Rectal smooth muscle tissue (tissue), 1 donor: ENCODE data around the gene GNAS.

Source experiments
- H3K27ac ChIP-seq: one replicate; pipeline ENCODE4 v1.7.0; 2013; ENCODE audit warnings: low read depth, low read length, inconsistent platforms
- H3K27me3 ChIP-seq: one replicate; pipeline ENCODE4 v1.7.0; 2013; ENCODE audit warnings: low read length; ENCODE audit not compliant: control insufficient read depth, insufficient read depth
- H3K36me3 ChIP-seq: one replicate; pipeline ENCODE4 v1.7.0; 2013; ENCODE audit warnings: low read length; ENCODE audit not compliant: control insufficient read depth, insufficient read depth
- H3K4me1 ChIP-seq: one replicate; pipeline ENCODE4 v1.7.0; 2013; ENCODE audit warnings: low read length; ENCODE audit not compliant: control insufficient read depth, insufficient read depth
- H3K4me3 ChIP-seq: one replicate; pipeline ENCODE4 v1.7.0; 2013; ENCODE audit warnings: low read length
- H3K9ac ChIP-seq: one replicate; pipeline ENCODE4 v1.7.0; 2013; ENCODE audit warnings: low read length

GNAS gene

GRCh38 chr20:58891086-58891717, 38.7 kb downstream of the GNAS start:
- Histone ChIP-seq H3K27ac (peak overlapping the region; percentile 97), H3K4me3 (peak overlapping the region; percentile 72), H3K27me3 (no peaks in the 10 kb centered on the region), H3K36me3 (no peaks in the 10 kb centered on the region), H3K9ac (peak overlapping the region; percentile 25), H3K4me1 (peaks cover 24% of the 10 kb centered on the region)

DNA sequence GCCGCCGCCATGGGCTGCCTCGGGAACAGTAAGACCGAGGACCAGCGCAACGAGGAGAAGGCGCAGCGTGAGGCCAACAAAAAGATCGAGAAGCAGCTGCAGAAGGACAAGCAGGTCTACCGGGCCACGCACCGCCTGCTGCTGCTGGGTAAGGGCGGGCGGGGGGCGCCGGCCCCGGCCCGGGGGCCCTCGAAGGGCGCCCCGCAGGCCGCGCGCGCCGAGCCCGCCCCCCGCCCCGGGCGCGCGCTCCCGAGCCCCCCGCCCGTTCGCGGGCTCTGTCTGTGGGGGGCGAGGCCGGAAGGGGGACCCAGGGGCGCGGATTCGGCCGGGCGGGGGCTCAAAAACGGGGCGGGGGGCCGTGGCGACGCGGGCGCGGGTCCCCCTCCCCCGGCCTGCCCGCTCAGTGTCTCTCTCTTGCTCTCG, 39.2 kb downstream of the GNAS start:
- Histone ChIP-seq H3K4me1 (peaks cover 25% of the 10 kb centered on the region), H3K4me3 (peak overlapping the region; percentile 80), H3K27ac (peak overlapping the region; percentile 97), H3K9ac (peak overlapping the region; percentile 77), H3K27me3 (no peaks in the 10 kb centered on the region), H3K36me3 (no peaks in the 10 kb centered on the region)

GRCh38 chr20:58892141-58892931, 39.8 kb downstream of the GNAS start:
- Histone ChIP-seq H3K9ac (peak overlapping the region; percentile 77), H3K27me3 (no peaks in the 10 kb centered on the region), H3K4me1 (peaks cover 26% of the 10 kb centered on the region), H3K36me3 (no peaks in the 10 kb centered on the region), H3K4me3 (peak overlapping the region; percentile 80), H3K27ac (peak overlapping the region; percentile 97)

DNA sequence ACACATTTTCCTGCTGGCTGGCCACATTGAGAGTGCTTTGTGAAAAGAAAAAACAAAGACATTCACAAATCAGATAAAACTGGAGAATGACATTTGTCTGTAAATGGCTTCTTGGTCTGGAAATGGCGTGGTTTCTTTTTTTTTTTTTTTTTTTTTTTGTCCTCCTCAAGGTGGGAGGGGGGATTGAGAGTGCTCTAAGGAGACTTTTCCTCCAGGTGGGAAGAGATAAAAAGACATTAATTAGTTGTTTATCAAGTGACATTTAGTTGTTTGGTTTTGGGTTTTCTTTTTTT, 40.4 kb downstream of the GNAS start:
- Histone ChIP-seq H3K9ac (no peak overlapping the region), H3K4me1 (peaks cover 32% of the 10 kb centered on the region), H3K36me3 (no peaks in the 10 kb centered on the region), H3K4me3 (peak overlapping the region; percentile 80), H3K27ac (peak overlapping the region; percentile 97), H3K27me3 (no peaks in the 10 kb centered on the region)

DNA sequence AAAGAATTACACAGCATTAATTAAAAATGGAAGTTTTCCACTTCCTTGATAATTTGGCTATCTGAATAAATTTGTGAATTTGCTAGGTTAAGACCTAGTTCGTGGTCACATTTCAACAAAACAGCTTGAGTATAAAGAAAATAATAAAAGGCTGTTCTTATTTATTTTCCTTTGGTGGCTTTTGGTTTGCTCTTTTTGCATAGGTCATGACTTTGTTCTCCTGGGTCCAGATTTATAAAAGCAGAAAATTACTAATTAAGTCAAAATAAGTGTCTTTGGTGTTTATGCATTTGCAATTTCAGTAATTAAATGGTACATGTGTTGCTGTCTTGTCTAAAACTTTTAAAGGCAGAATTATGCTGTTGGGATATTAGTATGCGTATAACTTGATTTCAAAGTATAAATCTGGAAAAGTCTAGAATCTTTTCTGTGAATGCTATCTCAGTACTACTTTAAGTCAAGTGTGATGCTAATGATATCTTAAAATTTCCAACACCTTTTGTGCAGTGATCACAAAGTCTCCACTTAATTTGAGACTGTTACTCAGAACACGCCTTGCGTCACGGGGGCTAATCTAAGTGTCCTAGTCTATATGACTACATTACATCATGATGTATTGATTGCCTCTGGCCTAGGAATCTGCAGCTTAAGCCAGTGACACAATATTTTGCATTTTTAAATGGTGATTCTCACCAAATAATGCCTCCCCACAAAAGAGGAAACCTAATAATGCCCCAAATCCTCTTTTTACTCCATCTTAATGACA, 41.0 kb downstream of the GNAS start:
- Histone ChIP-seq H3K36me3 (peaks cover under 1% of the 10 kb centered on the region), H3K4me1 (peaks cover 33% of the 10 kb centered on the region), H3K27ac (peak overlapping the region; percentile 15), H3K27me3 (no peaks in the 10 kb centered on the region), H3K4me3 (no peak overlapping the region), H3K9ac (no peak overlapping the region)

DNA sequence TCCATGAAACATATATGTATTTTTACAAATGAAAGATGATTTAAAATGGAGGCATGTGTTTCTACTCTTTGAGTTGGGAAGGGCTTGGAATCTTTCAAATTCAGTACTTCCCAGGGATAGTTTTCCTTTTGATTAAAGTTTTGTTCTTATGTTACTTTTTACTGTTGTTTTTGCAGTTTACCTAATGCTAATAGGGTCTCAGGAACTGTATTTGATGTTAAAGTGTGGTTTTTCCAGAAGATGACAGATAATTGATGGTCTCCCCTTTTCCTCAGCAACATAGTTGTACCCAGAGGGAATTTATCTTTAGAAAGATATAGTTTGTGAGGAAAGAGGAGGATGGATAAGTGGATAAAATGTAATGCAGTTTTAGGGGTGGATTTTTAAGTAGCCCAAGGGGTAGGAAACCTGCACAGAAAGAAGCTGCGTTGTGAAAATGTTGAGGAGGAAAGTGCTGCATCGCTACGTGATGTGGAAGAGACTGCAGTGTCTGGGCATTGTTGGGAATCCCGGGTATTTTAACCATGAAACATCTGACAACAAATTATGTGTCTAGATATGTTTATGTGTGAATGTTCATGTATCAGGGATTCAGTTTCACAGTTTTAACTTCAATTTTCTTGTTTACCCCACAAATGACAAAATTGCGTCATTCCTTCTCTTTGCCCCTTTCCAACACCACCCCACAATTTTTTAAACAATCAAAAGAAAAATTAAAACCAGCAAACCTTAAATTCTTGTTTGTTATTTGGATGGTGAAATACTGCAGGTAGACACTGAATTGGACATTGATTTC, 42.3 kb downstream of the GNAS start:
- Histone ChIP-seq H3K27ac (no peak overlapping the region), H3K4me1 (peaks cover 35% of the 10 kb centered on the region), H3K4me3 (peak overlapping the region; percentile 31), H3K36me3 (peaks cover 3% of the 10 kb centered on the region), H3K9ac (no peak overlapping the region), H3K27me3 (no peaks in the 10 kb centered on the region)

GRCh38 chr20:58895448-58896180, 43.1 kb downstream of the GNAS start:
- no peak overlapping the region for H3K9ac ChIP-seq
- no peak overlapping the region for H3K4me3 ChIP-seq
- no peak overlapping the region for H3K27ac ChIP-seq
- no peaks in the 10 kb centered on the region for H3K27me3 ChIP-seq
- peaks cover 3% of the 10 kb centered on the region for H3K36me3 ChIP-seq
- peaks cover 40% of the 10 kb centered on the region for H3K4me1 ChIP-seq

DNA sequence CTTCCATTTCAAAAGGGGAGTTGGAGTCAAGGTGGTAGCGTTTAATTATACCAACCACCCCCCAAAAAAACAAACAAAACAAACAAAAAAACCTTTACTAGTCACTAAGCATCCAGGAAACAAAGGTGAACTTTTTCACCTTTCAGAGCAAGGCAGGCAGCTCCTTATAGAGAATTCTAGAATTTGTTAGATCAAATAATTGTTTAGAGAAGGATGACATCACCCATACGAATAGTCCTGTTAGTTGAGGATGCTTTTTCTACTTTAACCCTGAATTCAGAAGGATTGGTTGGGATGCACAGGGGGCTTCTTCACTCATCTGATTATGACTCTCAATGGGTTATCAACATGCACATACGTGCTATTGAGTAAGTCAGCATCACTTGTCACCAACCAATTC, 44.3 kb downstream of the GNAS start:
- H3K27me3 ChIP-seq: no peaks in the 10 kb centered on the region
- no peak overlapping the region for H3K9ac ChIP-seq
- H3K4me3 ChIP-seq: no peak overlapping the region
- H3K27ac ChIP-seq: no peak overlapping the region
- peaks cover 40% of the 10 kb centered on the region for H3K4me1 ChIP-seq
- H3K36me3 ChIP-seq: peaks cover 3% of the 10 kb centered on the region

DNA sequence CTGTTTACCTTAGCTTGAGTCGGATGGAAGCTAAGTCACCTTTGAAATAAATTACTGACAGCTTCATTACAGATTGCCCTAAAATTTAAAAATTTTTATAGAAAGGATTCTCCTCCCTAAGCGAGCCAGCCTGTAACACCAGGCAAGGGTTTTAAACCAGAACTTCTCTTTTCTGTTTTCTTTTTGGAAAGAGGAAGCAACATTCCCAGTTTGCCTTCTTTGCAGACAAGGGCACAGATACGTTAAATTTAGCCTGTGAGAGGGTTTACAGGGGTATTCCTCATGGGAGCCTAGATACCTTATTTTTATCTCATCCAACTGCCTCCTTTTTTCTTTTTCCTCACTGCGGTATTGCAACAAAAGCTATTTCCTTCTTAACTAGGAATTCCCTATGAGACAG, 45.0 kb downstream of the GNAS start:
- Histone ChIP-seq H3K36me3 (peaks cover 3% of the 10 kb centered on the region), H3K27ac (no peak overlapping the region), H3K4me1 (peaks cover 40% of the 10 kb centered on the region), H3K4me3 (no peak overlapping the region), H3K27me3 (no peaks in the 10 kb centered on the region), H3K9ac (no peak overlapping the region)

DNA sequence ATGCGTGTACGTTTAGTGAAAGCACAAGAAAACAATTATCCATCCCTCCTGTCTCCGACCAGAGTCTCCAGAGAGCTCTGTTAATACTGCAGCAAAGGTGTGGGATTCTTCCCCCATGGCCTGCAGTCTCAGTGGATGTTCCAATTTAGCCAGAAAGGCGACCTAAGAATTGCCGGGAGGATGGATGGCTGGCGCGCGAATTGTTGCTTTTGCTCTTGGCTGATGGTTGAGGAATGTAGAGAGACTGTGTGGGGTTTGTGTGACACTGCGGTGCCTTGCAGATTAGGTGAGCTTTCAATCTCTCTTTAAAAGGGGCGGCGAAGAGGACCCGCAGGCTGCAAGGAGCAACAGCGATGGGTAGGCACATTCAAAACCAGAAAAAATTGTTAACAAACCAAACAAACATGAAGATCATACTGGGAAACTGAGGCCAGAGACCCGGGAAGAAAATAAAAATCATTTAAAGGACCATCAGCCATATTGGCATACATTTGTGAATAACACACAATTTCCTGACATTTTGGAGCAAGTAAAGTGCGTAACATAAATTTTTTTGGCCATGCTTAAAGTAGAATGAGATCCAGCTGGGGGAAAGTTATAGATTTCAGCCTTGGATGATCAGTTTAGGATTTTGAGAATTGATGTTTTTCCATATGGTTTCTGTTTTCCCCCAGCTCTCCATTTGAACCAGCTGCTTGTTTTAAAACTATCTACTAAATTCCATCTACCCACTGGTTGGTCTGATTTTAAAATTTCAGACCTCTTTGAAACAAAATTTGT, 46.3 kb downstream of the GNAS start:
- Histone ChIP-seq H3K27me3 (no peaks in the 10 kb centered on the region), H3K9ac (no peak overlapping the region), H3K4me3 (no peak overlapping the region), H3K36me3 (peaks cover 8% of the 10 kb centered on the region), H3K4me1 (peaks cover 33% of the 10 kb centered on the region), H3K27ac (no peak overlapping the region)

DNA sequence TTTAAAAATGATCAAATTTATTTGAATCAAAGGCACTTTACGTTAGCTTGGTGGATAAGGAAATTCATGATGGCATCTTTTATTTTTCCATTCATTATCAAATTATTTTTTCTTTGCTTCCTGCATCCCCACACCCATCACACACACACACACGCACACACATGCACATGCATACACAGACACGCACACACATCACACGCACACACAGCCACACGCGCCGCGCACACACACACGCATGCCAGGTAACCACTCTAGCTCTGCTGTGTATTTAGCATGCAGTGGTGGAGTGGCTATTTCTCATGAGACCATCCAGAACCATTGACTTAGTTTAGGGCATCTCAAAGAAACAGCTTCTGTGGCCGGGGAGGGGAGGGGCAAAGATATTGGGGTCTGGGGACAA, 47.0 kb downstream of the GNAS start:
- peaks cover 10% of the 10 kb centered on the region for H3K36me3 ChIP-seq
- no peak overlapping the region for H3K4me3 ChIP-seq
- H3K9ac ChIP-seq: no peak overlapping the region
- H3K4me1 ChIP-seq: peaks cover 28% of the 10 kb centered on the region
- H3K27me3 ChIP-seq: no peaks in the 10 kb centered on the region
- H3K27ac ChIP-seq: no peak overlapping the region
